Testis (tissue), 3 donors: Measurements from ENCODE around the gene NUB1. TPM values are rescaled to one million over a fixed set of nuclear protein-coding genes. Genes with fewer than 3 reads are reported as not detected.

Experiments
- DNase-seq: peaks from one replicate; pipeline ENCODE4 v3.0.0-alpha.2; 2019
- H3K27ac ChIP-seq, 2 donors: fragments of 200-600 bp; sonication (generic); one replicate each; pipeline ENCODE4 v1.5.1; 2019
- H3K27me3 ChIP-seq: fragments of 200-600 bp; sonication (generic); one replicate; pipeline ENCODE4 v1.5.1; 2019
- H3K36me3 ChIP-seq: fragments of 200-600 bp; sonication (generic); one replicate; pipeline ENCODE4 v1.5.1; 2017; ENCODE audit warnings: low read depth; ENCODE audit errors: missing control alignments
- H3K4me1 ChIP-seq: fragments of 200-600 bp; sonication (generic); one replicate; pipeline ENCODE4 v1.5.1; 2019
- H3K4me3 ChIP-seq, 2 donors: fragments of 200-600 bp; sonication (generic); one replicate each; pipeline ENCODE4 v1.5.1; 2017 to 2019
- H3K9me3 ChIP-seq: fragments of 200-600 bp; sonication (generic); one replicate; pipeline ENCODE4 v1.5.1; 2017
- CTCF ChIP-seq, 3 experiments: fragments of 450-650 bp in 2 of 3; fragments of 200-600 bp in 1 of 3; sonication (generic) in 1 of 3; IDR thresholded peaks; one replicate each; pipeline ENCODE4 v1.5.1; 2016 to 2019; ENCODE audit warnings: antibody characterized with exemption in 3 of 3, mild to moderate bottlenecking in 2 of 3, moderate library complexity in 1 of 3
- POLR2A ChIP-seq: fragments of 450-650 bp; IDR thresholded peaks from one replicate; pipeline ENCODE4 v1.6.1; 2017; ENCODE audit warnings: antibody characterized with exemption, mild to moderate bottlenecking, moderate library complexity
- WGBS, 2 donors: methylation state at CpG; one replicate each; pipeline ENCODE4 v1.1.5; 2018; 5-methylcytosine and 5-hydroxymethylcytosine counted together
- intact Hi-C: fragments of 100-400 bp; cut with DNase I; formaldehyde crosslinking; loops from one replicate; pipeline ENCODE4 v1.15.1; 2023; ENCODE audit warnings: low total_unique reads
- polyA plus RNA-seq: library from polyadenylated mRNA; stranded (reverse); fragments of 350-450 nt; fragmentation: Illumina TruSeq; extraction: RNeasy Lipid Tissue Mini Kit (QIAGEN cat#74804); gene quantifications from one replicate; pipeline ENCODE4 v1.2.3, GENCODE V29; 2014; ENCODE audit warnings: low read depth, low replicate concordance; ENCODE audit not compliant: insufficient read depth
- total RNA-seq, 2 donors: library from RNA; depleted of rRNA; stranded (reverse); fragments of >200 nt; gene quantifications; one replicate each; pipeline ENCODE4 v1.2.3, GENCODE V29; 2016

NUB1 gene
- total and polyA plus RNA-seq, 3 donors from 2014 or later: 57.9 to 140 (median 59.6) TPM

GRCh38 chr7:151425670-151426440, 84.2 kb downstream of the NUB1 start:
- TF ChIP-seq CTCF (IDR thresholded peaks at IDR 0.05) (no peak), POLR2A (no peak)
- Histone ChIP-seq H3K36me3 (no peaks in the 10 kb centered on the region), H3K4me3 (no peak overlapping the region), H3K9me3 (no peaks in the 10 kb centered on the region), H3K27ac (peak overlapping the region in 1 of 2 donors; percentile 15), H3K4me1 (peaks cover 27% of the 10 kb centered on the region), H3K27me3 (no peaks in the 10 kb centered on the region)
- no peak for DNase-seq
- 61 to 77% methylated on average over 7 of the region's 7 CpGs for WGBS, 2 donors
- intact Hi-C loops: no loop called here

DNA sequence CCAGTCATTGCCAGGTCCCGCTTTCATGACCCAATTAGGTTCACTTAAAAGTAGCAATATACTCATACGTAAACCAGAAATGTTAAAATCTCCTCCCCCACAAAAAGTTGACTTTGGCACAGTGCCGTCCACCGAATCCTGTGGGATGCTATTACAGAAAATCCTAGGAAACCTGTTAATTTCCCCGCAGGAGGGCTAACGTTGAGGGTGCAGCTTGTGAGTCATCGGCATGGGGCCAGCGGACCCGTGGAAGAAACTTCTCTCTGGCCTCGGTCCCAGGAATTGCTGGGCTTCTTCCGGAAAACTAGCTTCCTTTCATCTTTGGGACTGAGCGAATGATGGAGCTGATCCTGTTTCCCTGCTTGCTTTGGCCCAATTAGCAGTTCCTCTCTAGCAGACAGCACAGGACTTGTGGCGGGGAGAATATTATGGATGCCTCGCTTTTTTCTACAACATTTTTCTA, 84.9 kb downstream of the NUB1 start:
- intact Hi-C loops: no loop called here
- Histone ChIP-seq H3K4me3 (no peak overlapping the region), H3K27ac (peak overlapping the region in 1 of 2 donors; percentile 45), H3K9me3 (no peaks in the 10 kb centered on the region), H3K36me3 (no peaks in the 10 kb centered on the region), H3K27me3 (no peaks in the 10 kb centered on the region), H3K4me1 (peaks cover 27% of the 10 kb centered on the region)
- WGBS, 2 donors: 28 to 33% methylated on average over 14 of the region's 14 CpGs
- DNase-seq: peak; percentile 83
- TF ChIP-seq CTCF (IDR thresholded peaks at IDR 0.05): no peak
- no peak for TF ChIP-seq POLR2A

GRCh38 chr7:151426904-151427704, 85.5 kb downstream of the NUB1 start:
- WGBS, 2 donors: 67 to 78% methylated on average over 12 to 22 of the region's 23 CpGs
- H3K4me1 ChIP-seq: peaks cover 27% of the 10 kb centered on the region
- H3K4me3 ChIP-seq: no peak overlapping the region

DNA sequence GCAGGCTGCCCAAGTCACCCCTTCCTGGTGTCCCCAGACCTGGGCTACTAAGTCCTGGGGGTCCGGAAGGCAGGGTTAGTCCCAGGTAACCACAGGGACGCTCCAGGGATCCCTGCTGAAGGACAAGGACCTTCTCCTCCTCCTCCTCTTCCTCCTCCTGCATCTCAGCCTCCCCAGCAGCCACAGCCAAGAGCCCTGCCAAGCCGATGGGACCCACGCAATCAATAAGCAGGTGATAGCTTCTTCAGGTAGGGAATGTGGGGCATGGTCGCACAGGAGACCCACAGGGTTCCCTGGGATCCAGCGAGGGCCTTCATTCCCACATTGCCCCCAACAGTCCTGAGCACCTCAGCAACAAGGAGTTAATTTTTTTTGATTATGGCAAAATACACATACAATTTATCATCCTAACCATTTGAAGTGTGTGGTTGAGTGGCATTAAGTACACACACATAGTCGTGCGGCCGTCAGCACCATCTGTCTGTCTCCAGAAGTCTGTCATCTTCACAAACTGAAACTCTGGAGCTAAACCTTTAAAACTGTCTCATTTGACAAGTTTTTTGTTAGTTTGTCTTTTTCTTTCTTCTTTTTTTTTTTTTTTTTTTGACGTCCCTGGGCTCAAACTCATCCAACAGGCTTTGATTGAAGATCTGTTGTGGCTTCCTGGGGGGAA, 86.2 kb downstream of the NUB1 start:
- H3K9me3 ChIP-seq: no peaks in the 10 kb centered on the region
- DNase-seq: no peak
- peak overlapping the region in 1 of 2 donors; percentile 22 for H3K27ac ChIP-seq
- H3K36me3 ChIP-seq: no peaks in the 10 kb centered on the region
- TF ChIP-seq CTCF (IDR thresholded peaks at IDR 0.05) (no peak), POLR2A (no peak)
- intact Hi-C loops: no loop called here
- WGBS, 2 donors: 64 to 83% methylated on average over 8 to 10 of the region's 10 CpGs
- no peak overlapping the region for H3K4me3 ChIP-seq
- H3K4me1 ChIP-seq: peaks cover 27% of the 10 kb centered on the region
- no peaks in the 10 kb centered on the region for H3K27me3 ChIP-seq

More at GRCh38 chr7:151426904-151427704, 85.5 kb downstream of the NUB1 start:
- intact Hi-C loops: no loop called here
- no peaks in the 10 kb centered on the region for H3K36me3 ChIP-seq
- TF ChIP-seq CTCF (IDR thresholded peaks at IDR 0.05) (no peak), POLR2A (no peak)
- no peaks in the 10 kb centered on the region for H3K9me3 ChIP-seq
- H3K27ac ChIP-seq: peak overlapping the region in 1 of 2 donors; percentile 45
- H3K27me3 ChIP-seq: no peaks in the 10 kb centered on the region
- DNase-seq: no peak

Other genes starting within 250 kb of the NUB1 start
- 10 to 100 TPM in 1 of 2 donors, 1 to 10 TPM in 1; 2.9 to 15.6 TPM for gene GBX1, start 174.1 kb upstream of the NUB1 start, total RNA-seq
- gene GBX1, start 174.1 kb upstream of the NUB1 start, polyA plus RNA-seq: 7.2 TPM
- under 1 TPM in 1 of 2 donors, not detected in 1; 0.39 TPM for gene ASB10, start 154.6 kb upstream of the NUB1 start, total RNA-seq
- 0.18 TPM for gene ASB10, start 154.6 kb upstream of the NUB1 start, polyA plus RNA-seq
- gene H2BK1, start 131.3 kb upstream of the NUB1 start, total RNA-seq: not detected
- not detected for gene H2BK1, start 131.3 kb upstream of the NUB1 start, polyA plus RNA-seq
- gene ABCF2, start 114.6 kb upstream of the NUB1 start, total RNA-seq: 10 to 100 TPM; 44.4 to 49.4 TPM
- 54.3 TPM for gene ABCF2, start 114.6 kb upstream of the NUB1 start, polyA plus RNA-seq
- gene CHPF2, start 109.3 kb upstream of the NUB1 start, total RNA-seq: 10 to 100 TPM; 66.5 to 70.5 TPM
- gene CHPF2, start 109.3 kb upstream of the NUB1 start, polyA plus RNA-seq: 22.6 TPM
- gene SMARCD3, start 93.1 kb upstream of the NUB1 start, total RNA-seq: 100 to 1,000 TPM in 1 of 2 donors, 10 to 100 TPM in 1; 94.0 to 122 TPM
- gene SMARCD3, start 93.1 kb upstream of the NUB1 start, polyA plus RNA-seq: 55.1 TPM
- gene WDR86, start 68.2 kb downstream of the NUB1 start, total RNA-seq: 10 to 100 TPM in 1 of 2 donors, 1 to 10 TPM in 1; 9.6 to 20.3 TPM
- gene WDR86, start 68.2 kb downstream of the NUB1 start, polyA plus RNA-seq: 2.8 TPM
- gene CRYGN, start 98.3 kb downstream of the NUB1 start, total RNA-seq: 1 to 10 TPM in 1 of 2 donors, under 1 TPM in 1; 0.62 to 1.7 TPM
- 0.44 TPM for gene CRYGN, start 98.3 kb downstream of the NUB1 start, polyA plus RNA-seq
- 10 to 100 TPM; 59.4 to 74.6 TPM for gene RHEB, start 178.1 kb downstream of the NUB1 start, total RNA-seq
- gene RHEB, start 178.1 kb downstream of the NUB1 start, polyA plus RNA-seq: 88.1 TPM